Activated naive CD4-positive, alpha-beta T cell treated with anti-CD3 and anti-CD28 coated beads, Interleukin-2, amount 50 U/mL, for 24 hours (primary cell): ENCODE data around the gene PRKAR2A.
"Not testable (repeated sequence)": the region's sequence is repeated elsewhere in the genome, so short reads cannot be mapped to it uniquely, and the experiment has no call there.

ENCODE experiments used
- H3K27ac Mint-ChIP-seq: one replicate; pipeline ENCODE4 v1.8.0; 2021; ENCODE audit warnings: mild to moderate bottlenecking, mixed read lengths
- H3K27me3 Mint-ChIP-seq: one replicate; pipeline ENCODE4 v1.8.0; 2021; ENCODE audit warnings: mixed read lengths
- H3K36me3 Mint-ChIP-seq: one replicate; pipeline ENCODE4 v1.8.0; 2021; ENCODE audit warnings: mixed read lengths
- H3K4me1 Mint-ChIP-seq: one replicate; pipeline ENCODE4 v1.8.0; 2021; ENCODE audit warnings: mixed read lengths
- H3K4me3 Mint-ChIP-seq: one replicate; pipeline ENCODE4 v1.8.0; 2021; ENCODE audit warnings: mild to moderate bottlenecking, mixed read lengths
- H3K9me3 Mint-ChIP-seq: one replicate; pipeline ENCODE4 v1.8.0; 2021; ENCODE audit warnings: mixed read lengths

PRKAR2A gene

DNA sequence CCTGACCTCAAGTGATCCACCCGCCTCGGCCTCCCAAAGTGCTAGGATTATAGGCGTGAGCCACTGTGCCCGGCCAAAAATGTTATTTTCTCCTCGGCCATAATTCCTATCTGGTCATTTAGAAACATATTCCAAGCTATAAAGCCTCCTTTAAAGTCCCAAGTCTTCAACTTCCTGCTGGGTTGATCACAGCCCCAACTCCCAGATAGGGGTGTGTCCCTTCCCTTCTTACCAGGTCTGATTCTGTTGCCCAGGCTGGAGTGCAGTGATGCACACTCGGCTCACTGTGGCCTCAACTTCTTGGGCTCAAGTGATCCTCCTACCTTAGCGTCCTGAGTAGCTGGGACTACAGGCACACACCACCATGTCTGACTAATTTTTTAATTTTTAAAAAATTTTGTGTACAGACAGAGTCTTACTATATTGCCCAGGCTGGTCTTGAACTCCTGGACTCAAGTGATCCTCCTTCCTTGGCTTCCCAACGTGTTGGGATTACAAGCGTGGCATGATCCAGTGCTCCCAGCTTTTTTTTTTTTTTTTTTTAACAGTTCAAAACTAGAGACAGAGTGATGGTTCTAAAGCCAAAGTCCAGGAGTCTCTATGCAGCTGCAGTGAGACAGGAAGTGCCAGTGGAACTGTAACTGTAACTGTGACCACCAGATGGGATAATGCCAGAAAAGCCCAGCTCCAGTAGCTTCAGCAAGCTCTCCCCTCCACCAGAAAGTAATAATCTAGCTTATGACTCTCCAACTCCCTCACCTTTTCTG, 8.2 kb upstream of the PRKAR2A start:
- Mint-ChIP-seq H3K4me1 (no peaks in the 10 kb centered on the region), H3K36me3 (peaks cover 11% of the 10 kb centered on the region), H3K27ac (peak overlapping the region; percentile 27), H3K27me3 (no peaks in the 10 kb centered on the region), H3K4me3 (no peak overlapping the region), H3K9me3 (no peaks in the 10 kb centered on the region)

DNA sequence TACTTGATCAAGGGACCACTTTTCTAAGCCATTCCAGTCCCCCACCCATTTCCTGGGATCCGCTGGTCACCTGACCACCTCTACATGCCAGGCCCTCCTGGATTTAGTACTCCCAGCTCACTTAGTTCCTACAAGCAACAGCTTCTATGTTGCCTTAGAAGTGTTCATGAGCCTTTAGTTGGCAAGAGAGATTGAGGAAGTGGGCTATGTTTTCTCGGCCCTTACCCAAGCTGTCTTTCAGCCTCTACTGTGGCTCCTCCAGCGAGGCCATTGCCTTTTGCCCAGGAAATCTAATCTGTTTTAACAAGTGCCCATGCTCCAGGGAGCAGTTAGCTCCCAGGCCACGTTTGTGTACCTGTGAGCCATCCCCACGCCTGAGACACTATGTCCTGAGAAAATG, 4.5 kb upstream of the PRKAR2A start:
- Mint-ChIP-seq H3K4me1 (peaks cover 10% of the 10 kb centered on the region), H3K27ac (no peak overlapping the region), H3K4me3 (no peak overlapping the region), H3K36me3 (no peaks in the 10 kb centered on the region), H3K9me3 (no peaks in the 10 kb centered on the region), H3K27me3 (no peaks in the 10 kb centered on the region)

DNA sequence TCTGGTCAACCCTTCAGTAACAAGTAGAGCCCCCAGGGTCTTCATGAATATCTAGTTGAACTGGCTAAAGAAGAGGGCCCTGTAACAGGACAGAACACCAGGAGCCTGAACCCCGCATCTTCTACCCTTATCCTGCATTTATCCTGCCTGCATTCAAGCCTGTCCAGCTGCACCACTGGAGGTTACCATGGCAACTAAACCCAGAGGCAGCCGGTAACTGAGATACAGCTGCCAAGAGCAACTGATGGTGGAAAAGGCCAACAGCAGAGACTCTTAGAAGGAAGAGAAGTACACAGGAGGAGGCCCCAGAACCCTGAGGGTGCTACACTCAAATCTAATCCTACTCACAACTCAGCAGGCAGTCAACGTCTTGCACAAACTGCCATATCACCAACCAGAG, 3.7 kb upstream of the PRKAR2A start:
- Mint-ChIP-seq H3K4me3 (no peak overlapping the region), H3K4me1 (peaks cover 14% of the 10 kb centered on the region), H3K36me3 (no peaks in the 10 kb centered on the region), H3K27me3 (no peaks in the 10 kb centered on the region), H3K27ac (no peak overlapping the region), H3K9me3 (no peaks in the 10 kb centered on the region)

DNA sequence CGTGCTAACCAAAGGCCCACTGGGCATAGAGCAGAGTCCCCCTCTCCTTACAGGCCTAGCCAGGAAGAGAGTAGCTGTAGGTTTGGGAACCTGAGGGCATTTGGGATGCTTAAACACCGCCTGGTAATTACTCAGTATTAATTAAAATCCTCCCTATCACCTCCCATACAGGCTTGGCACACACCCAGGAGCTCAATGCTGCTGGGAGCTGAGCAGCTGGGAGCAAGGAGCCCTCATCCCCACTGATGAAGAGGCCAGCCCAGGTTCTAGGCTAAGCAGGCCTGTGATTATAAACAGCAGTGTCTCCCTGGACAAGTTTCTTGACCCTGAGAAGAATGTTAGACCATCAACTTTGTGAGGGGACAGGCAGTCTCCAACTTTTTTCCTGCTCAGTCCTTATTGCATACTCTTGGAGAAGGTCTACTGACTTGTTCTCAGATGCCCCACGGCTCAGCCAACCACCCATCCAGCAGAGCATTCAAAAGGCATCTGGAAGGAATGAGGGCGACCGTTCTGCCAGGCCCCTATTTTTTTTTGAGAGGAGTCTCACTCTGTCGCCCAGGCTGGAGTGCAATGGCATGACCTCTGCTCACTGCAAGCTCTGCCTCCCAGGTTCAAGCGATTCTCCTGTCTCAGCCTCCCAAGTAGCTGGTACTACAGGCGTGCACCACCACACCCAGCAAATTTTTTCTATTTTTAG, 1.3 kb upstream of the PRKAR2A start:
- no peaks in the 10 kb centered on the region for H3K9me3 Mint-ChIP-seq
- H3K36me3 Mint-ChIP-seq, result peaks cover 5% of the 10 kb centered on the region
- H3K4me3 Mint-ChIP-seq, result no peak overlapping the region
- H3K27ac Mint-ChIP-seq, result no peak overlapping the region
- H3K4me1 Mint-ChIP-seq, result peaks cover 28% of the 10 kb centered on the region
- no peaks in the 10 kb centered on the region for H3K27me3 Mint-ChIP-seq

DNA sequence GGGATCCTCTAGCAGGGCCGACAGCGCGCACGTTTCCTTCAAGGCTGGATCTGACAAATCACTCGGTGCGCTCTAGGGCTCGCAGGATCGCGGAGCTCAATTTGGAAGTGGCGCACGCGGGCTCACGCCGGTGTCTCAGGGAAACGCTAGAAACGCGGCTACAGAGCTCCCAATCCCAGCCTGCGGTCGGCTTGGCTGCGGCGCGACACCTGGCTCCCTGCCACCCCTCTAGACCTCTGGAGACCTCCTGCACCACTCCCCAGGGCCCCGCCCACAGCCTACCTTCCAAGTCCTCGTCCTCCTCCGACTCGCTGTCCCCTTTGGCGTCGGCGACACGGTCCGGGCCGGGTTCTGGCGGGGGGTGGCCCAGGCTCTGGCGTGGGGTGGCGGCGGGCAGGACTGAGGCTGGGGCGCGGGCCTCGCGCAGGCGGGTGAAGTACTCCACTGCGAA, 596 bp downstream of the PRKAR2A start:
- Mint-ChIP-seq H3K4me3 (peak overlapping the region; percentile 90), H3K4me1 (peaks cover 32% of the 10 kb centered on the region), H3K27ac (no peak overlapping the region), H3K27me3 (no peaks in the 10 kb centered on the region), H3K9me3 (no peaks in the 10 kb centered on the region), H3K36me3 (peaks cover 5% of the 10 kb centered on the region)

DNA sequence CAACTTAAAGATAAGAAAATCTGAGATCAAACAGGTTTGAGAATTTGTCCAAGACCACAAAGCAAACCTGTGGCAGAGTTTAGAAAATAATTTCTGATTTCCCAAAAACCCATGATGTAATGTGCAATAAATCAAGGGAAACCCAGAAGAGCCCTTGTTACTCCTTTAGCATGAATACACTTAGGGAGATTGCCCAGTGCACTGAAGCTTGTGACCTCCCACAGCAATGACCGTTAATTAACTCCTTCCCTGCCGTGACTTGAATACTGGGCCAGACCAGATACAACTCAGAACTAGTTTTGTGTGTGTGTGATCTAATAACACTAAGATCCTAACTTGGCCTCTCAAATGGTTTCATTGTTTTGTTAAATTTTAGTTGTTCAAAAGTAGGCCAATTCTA, 2.5 kb downstream of the PRKAR2A start:
- H3K9me3 Mint-ChIP-seq, result no peaks in the 10 kb centered on the region
- H3K27ac Mint-ChIP-seq, result no peak overlapping the region
- H3K27me3 Mint-ChIP-seq, result no peaks in the 10 kb centered on the region
- peak overlapping the region; percentile 90 for H3K4me3 Mint-ChIP-seq
- H3K4me1 Mint-ChIP-seq, result peaks cover 34% of the 10 kb centered on the region
- H3K36me3 Mint-ChIP-seq, result peaks cover 5% of the 10 kb centered on the region

DNA sequence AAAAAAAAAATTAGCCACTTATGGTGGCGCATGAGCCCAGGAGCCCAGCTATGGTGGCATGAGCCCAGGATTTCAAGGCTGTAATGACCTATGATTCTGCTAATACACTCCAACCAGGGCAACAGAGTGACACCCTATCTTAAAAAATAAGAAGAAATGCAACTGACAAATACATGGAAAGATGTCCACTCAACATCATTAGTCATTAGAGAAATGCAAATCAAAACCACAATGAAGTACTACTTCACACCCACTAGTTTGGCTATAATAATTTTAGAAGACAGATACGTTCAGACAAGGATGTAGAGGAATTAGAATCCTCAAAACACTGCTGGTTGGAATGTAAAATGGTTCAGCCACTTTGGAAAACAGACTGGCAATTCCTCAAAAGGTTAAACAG, 10.5 kb downstream of the PRKAR2A start:
- Mint-ChIP-seq H3K9me3 (no peaks in the 10 kb centered on the region), H3K27me3 (no peaks in the 10 kb centered on the region), H3K4me3 (no peak overlapping the region), H3K36me3 (peaks cover 7% of the 10 kb centered on the region), H3K27ac (no peak overlapping the region), H3K4me1 (peaks cover 22% of the 10 kb centered on the region)

DNA sequence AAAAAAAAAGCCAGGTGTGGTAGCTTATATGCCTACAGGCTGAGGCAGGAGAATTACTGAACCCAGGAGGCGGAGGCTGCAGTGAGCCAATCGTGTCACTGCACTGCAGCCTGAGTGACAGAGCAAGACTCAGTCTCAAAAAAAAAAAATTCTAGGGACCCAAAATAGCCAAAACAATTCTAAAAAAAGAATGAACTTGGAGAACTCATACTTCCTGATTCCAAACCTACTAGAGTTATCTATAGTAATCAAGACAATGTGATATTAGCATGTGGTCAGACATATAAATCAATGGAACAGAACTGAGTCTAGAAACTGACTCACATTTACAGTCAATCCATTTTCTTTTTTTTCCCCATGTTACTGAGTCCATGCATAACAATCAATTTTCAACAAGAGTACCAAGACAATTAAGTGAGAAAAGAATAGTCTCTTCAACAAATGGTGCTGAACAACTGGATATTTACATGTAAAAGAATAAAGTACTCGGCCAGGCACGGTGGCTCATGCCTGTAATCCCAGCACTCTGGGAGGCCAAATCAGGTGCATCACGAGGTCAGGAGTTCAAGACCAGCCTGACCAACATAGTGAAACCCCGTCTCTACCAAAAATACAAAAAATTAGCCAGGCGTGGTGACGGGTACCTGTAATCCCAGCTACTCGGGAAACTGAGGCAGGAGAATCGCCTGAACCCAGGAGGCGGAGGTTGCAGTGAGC, 11.9 kb downstream of the PRKAR2A start:
- no peaks in the 10 kb centered on the region for H3K9me3 Mint-ChIP-seq
- H3K36me3 Mint-ChIP-seq, result peaks cover 7% of the 10 kb centered on the region
- no peak overlapping the region for H3K4me3 Mint-ChIP-seq
- peaks cover 19% of the 10 kb centered on the region for H3K4me1 Mint-ChIP-seq
- no peak overlapping the region for H3K27ac Mint-ChIP-seq
- H3K27me3 Mint-ChIP-seq, result no peaks in the 10 kb centered on the region

DNA sequence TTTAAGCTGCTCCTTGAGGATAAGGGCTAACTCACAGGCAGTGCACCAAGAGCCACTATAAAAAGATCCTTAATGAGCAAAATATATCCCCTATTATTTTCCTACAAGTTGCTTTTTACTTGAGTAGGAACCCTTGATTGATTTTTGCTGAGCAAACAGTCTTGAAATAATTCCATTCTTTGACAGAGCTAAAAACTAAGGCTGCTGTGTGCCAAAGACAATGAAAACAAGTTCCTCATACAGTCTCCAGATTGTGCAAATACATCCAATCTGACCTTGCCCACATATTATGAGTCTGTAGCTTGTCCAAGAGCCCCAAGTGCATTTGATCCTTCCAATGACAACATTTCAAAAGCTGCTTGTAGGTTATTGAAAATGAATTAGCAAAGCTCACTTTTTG, 15.0 kb downstream of the PRKAR2A start:
- Mint-ChIP-seq H3K36me3 (peaks cover 5% of the 10 kb centered on the region), H3K4me1 (peaks cover 13% of the 10 kb centered on the region), H3K4me3 (no peak overlapping the region), H3K27ac (no peak overlapping the region), H3K9me3 (no peaks in the 10 kb centered on the region), H3K27me3 (no peaks in the 10 kb centered on the region)

DNA sequence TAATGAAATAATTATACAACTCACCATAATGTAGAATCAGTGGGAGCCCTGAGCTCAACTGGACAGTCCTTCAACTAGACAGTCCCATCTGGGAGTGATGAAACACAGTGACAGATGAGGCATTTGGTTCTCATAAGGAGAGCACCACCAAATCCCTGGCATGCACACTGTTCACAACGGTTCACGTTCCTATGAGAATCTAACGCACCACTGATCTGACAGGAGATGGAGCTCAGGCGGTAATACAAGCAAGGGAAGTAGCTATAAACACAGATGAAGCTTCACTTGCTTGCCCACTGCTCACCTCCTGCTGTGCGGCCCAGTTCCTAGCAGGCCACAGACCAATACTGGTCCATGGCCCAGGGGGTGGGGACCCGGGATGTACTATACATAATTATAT, 17.0 kb downstream of the PRKAR2A start:
- no peak overlapping the region for H3K27ac Mint-ChIP-seq
- H3K4me3 Mint-ChIP-seq, result no peak overlapping the region
- peaks cover 15% of the 10 kb centered on the region for H3K4me1 Mint-ChIP-seq
- peaks cover 4% of the 10 kb centered on the region for H3K36me3 Mint-ChIP-seq
- H3K27me3 Mint-ChIP-seq, result no peaks in the 10 kb centered on the region
- no peaks in the 10 kb centered on the region for H3K9me3 Mint-ChIP-seq

DNA sequence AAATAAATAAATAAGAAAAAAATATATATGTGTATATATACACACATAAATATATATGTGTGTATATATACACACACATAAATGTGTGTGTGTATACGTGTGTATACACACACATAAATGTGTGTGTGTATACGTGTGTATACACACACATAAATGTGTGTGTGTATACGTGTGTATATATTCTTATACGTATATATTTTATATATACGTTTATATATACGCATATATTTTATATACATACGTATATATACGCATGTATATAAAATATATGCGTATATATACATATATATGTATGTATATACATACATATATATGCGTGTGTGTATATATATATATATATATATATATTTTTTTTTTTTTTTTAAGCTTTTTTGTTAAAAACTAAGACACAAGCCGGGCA, 18.1 kb downstream of the PRKAR2A start:
- H3K36me3 Mint-ChIP-seq, H3K27ac Mint-ChIP-seq, H3K27me3 Mint-ChIP-seq, H3K9me3 Mint-ChIP-seq, H3K4me3 Mint-ChIP-seq: not testable (repeated sequence)
- peaks cover 15% of the 10 kb centered on the region for H3K4me1 Mint-ChIP-seq

DNA sequence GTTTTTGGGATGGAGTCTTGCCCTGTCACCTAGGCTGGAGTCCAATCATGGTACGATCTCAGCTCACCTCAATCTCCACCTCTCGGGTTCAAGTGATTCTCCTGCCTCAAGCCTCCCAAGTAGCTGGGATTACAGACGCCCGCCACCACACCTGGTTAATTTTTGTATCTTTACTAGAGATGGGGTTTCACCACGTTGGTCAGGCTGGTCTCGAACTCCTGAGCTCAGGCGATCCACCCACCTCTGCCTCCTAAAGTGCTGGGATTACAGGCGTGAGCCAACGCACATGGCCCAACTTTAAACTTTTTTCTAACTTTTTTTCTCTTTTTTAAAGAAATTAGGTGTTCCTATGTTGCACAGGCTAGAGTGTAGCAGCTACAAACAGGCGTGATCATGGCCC, 19.8 kb downstream of the PRKAR2A start:
- H3K4me1 Mint-ChIP-seq, result peaks cover 23% of the 10 kb centered on the region
- not testable (repeated sequence) for H3K27ac Mint-ChIP-seq, H3K4me3 Mint-ChIP-seq, H3K36me3 Mint-ChIP-seq, H3K27me3 Mint-ChIP-seq, H3K9me3 Mint-ChIP-seq

DNA sequence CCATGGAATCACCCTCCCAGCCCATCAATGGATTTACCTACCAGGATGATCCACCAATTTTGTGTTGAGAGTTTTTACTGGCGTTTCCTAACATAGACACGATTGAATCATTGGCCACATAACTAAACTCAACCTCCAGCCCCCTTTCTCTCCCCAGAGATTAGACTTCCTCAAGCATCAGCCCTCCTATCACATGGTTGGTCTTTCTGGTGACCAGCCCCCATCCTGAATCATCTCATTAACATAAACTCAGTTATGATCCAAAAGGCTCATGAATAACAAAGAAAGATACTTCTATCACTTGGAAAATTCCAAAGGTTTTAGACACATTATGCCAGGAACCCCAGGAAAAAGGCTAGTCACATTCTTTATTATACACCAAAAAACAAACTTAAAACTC, 21.2 kb downstream of the PRKAR2A start:
- Mint-ChIP-seq H3K36me3 (peaks cover 4% of the 10 kb centered on the region), H3K27ac (no peak overlapping the region), H3K27me3 (no peaks in the 10 kb centered on the region), H3K4me3 (no peak overlapping the region), H3K9me3 (no peaks in the 10 kb centered on the region), H3K4me1 (peaks cover 28% of the 10 kb centered on the region)

DNA sequence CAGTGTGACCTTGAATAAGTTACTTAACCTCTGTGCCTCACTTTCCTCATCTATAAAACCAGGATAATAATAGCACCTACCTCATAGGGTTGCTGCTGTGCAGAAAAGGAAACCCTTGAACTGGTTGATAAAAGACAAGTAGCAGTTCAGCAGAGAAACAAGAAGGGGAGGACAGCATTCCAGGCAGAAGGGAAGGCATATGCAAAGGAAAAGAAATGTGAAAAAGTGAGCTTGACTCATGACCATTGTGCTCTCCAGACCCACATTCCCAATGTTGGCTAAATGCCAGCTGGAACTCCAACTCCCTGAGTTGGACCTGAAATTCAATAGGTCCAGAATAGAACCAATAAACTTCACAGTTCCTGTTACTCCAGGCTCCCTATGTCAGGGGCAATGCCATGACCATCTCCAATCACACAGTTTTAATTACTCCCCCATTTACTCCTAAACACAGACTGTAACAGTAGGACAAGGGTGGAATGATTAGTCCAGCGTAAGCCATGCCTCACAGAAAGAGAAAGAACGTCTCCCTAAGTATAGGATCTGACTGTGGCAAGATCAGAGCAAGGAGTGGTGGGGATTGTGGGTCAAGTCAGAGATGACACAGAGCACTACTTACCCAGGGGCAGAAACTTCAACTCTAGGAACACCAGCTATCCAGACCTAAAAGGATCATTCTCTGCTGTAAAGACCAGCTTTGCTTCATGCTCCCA, 26.9 kb downstream of the PRKAR2A start:
- H3K36me3 Mint-ChIP-seq, result peaks cover 7% of the 10 kb centered on the region
- H3K9me3 Mint-ChIP-seq, result no peaks in the 10 kb centered on the region
- H3K4me3 Mint-ChIP-seq, result no peak overlapping the region
- H3K27me3 Mint-ChIP-seq, result no peaks in the 10 kb centered on the region
- no peak overlapping the region for H3K27ac Mint-ChIP-seq
- peaks cover 62% of the 10 kb centered on the region for H3K4me1 Mint-ChIP-seq
